Measurements from ENCODE around the gene CYB5R3. TPM values are rescaled to one million over a fixed set of nuclear protein-coding genes. Genes with fewer than 3 reads are reported as not detected.
"Not testable (repeated sequence)": the region's sequence is repeated elsewhere in the genome, so short reads cannot be mapped to it uniquely, and the experiment has no call there.

CYB5R3 gene
- total RNA-seq, 1 experiment from 2014 or later: 45.9 TPM

DNA sequence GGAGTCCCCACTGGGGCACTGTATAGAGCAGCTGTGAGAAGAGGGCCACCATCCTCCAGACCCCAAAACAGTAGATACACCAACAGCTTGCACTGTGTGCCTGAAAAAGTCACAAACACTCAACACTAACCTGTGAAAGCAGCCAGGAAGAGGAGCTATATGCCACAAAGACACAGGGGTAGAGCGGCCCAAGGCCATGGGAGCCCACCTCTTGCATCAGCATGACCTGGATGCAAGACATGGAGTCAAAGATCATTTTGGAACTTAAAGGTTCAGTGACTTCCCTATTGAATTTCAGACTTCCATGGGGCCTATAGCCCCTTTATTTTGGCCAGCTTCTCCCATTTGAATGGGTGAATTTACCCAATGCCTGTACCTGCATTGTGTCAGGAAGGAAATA lies 29.7 kb upstream of the CYB5R3 start:
- no peak for DNase-seq (ENCODE audit: low spot score)

DNA sequence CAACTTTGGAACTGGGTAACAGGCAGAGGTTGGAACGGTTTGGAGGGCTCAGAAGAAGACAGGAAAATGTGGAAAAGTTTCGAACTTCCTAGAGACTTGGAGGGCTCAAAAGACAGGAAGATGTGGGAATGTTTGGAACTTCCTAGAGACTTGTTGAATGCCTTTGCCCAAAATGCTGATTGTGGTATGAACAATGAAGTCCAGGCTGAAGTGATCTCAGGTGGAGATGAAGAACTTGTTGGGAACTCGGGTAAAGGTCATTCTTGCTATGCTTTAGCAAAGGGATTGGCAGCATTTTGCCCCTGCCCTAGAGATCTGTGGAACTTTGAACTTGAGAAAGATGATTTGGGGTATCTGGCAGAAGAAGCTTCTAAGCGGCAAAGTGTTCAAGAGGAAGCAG lies 28.7 kb upstream of the CYB5R3 start:
- DNase-seq (ENCODE audit: low spot score): not testable (repeated sequence)

DNA sequence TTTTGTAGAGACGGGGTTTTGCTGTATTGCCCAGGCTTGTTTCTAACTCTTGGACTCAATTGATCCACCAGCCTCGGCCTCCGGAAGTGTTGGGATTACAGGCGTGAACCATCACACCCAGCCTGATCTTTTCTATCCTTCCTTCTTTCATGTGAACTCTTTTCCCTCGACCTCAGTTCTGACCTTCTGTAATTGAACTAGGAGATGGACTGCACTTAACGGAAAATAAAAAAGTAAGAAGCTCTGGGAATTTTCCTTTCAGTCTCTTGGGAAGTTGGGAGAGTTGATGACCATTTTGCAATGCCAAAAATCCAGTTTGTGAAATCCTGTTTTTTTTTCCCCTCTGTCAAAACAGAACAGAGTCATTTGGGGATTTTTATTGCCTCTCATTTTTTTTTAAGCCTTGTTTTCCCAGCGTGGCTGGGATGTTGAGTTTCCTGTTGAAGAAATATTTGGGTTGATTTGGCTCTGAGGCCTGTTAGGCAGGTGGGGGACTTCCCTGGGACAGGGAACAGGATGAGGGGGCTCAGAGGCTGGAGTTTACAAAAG lies 26.9 kb upstream of the CYB5R3 start:
- DNase-seq (ENCODE audit: low spot score): no peak

DNA sequence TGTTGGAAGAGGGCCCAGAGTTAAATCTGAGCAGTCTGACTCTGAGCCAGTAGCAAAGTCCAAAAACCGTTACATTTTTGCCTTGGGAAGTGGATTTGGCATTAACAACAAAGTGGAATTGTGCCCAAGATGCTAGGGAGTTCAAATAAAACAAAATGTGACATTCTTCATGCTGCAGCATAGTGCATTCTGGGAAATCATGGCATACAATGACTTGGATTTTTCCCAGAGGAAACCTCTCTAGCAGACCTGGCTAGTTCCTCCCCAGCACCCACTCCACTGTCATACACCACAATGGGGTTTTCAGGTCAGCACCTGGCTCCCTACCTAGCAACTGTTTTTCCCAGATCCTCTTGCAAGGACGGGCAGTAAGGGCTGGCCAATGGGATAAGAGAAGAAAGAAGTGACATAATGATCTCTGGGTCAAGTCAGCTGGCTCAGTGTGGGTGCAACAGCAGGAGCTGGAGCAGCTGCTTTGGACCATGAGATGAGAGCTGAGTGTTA lies 24.8 kb upstream of the CYB5R3 start:
- no peak for DNase-seq (ENCODE audit: low spot score)

DNA sequence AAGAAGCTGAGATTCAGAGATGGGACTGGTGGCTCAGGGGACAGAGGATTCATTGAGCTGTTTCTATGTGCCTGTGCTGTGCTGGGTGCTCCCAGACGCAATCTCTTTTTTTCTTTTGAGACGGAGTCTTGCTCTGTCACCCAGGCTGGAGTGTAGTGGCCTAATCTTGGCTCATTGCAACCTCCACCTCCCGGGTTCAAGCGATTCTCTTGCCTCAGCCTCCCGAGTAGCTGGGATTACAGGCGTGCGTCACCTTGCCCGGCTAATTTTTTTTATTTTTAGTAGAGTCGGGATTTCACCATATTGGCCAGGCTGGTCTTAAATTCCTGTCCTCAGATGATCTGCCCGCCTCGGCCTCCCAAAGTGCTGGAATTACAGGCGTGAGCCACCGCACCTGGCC lies 23.9 kb upstream of the CYB5R3 start:
- not testable (repeated sequence) for DNase-seq (ENCODE audit: low spot score)

DNA sequence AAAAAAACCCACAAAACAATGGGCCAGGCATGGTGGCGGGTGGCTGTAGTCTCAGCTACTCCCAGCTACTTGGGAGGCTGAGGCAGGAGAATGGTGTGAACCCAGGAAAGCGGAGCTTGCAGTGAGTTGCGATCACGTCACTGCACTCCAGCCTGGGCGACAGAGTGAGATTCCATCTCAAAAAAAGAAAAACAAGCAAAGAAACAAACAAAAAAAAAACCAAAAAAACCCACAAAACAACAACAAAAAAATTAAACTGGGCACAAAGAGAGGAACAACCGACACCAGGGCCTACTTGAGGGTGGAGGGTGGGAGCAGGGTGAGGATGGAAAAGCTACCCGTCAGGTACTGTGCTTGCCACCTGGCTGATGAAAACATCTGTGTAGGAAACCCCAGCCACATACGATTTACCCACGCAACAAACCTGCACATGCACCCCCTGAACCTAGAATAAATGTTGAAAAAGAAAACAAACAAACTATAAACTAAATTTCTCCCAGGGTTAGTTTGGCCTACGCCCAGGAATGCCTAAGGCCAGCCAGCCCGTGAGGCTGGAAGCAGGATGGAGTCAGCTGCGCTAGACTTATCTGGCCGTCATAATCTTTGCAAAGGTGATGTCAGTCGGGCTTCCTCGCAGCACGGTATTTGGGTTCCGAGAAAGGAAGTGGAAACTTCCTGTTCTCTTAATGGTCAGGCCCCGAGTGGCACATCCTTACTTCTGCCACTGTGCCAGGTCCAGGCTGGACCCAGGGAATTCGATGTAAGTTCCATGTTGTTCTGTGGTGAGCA lies 21.9 kb upstream of the CYB5R3 start:
- no peak for DNase-seq (ENCODE audit: low spot score)

DNA sequence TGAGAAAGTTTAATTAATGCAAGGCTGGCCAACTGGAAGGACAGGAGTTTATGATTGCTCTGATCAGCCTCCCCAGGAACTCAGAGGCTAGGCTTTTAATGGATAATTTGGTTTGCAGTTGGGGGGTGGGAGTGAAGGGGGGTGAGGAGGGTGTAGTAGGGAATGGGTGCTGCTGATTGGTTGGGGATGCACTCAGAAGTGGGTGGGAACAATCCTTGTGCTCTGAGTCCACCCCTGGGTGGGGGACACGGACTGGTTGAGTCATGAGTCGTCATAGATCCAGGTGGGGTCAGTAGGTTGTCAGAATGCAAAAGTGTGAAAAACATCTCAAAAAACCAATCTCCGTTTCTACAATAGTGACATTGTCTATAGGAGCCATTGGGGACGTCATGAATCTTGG lies 20.9 kb upstream of the CYB5R3 start:
- DNase-seq (ENCODE audit: low spot score): no peak

DNA sequence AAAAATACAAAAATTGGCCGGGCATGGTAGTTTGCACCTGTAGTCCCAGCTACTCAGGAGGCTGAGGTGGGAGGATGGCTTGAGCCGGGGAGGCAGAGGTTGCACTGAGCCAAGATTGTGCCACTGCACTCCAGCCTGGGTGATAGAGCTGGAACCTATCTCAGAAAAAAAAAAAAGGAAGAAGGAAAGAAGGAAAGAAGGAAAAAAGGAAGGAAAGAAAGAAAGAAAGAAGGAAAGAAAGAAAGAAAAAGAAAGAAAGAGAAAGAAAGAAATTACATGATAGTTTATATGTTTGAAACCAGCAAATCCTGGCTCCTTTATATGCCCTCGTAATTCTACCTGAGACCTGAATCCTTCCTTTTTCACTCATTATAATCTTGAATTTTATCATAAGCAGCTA lies 17.2 kb upstream of the CYB5R3 start:
- DNase-seq (ENCODE audit: low spot score): not testable (repeated sequence)

DNA sequence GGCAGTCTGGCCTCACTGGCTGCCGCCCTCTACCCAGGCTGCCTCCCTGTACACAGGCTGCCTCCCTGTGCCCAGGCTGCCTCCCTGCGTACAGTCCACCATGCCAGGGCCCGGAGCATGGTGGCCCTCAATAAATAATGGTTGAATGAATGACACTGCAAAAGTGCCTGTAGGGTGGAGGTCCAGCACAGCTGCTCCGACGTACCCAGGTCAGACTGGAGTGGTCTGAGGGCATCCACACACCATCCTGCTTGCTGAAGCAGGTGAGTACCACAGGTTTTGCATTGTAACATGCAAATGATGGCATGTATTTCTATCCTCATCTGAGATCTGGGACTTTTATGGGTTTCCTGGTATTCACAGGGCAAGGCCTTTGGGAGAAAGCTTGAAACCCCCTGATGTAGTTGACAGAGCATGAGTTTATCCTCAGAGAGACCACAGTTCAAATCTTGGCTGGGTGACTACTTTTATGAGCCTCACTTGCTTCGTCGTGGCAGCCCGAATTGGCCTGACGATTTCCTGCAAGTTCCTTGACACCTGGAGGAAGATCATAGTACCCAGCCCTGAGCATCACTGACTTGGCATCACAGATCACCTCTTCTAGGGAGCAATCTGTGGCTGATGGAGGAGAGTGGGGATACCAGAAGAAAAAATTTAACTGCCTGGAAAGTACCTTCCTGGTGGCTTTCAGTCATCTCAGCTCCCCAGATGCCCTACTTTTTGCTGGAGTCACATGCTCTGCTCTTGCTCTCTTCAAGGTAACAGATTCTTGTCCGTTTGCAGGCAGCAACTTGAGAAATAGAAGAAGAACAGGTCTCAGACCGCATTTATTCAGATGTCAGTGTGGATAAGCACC lies 16.0 kb upstream of the CYB5R3 start:
- no peak for DNase-seq (ENCODE audit: low spot score)

DNA sequence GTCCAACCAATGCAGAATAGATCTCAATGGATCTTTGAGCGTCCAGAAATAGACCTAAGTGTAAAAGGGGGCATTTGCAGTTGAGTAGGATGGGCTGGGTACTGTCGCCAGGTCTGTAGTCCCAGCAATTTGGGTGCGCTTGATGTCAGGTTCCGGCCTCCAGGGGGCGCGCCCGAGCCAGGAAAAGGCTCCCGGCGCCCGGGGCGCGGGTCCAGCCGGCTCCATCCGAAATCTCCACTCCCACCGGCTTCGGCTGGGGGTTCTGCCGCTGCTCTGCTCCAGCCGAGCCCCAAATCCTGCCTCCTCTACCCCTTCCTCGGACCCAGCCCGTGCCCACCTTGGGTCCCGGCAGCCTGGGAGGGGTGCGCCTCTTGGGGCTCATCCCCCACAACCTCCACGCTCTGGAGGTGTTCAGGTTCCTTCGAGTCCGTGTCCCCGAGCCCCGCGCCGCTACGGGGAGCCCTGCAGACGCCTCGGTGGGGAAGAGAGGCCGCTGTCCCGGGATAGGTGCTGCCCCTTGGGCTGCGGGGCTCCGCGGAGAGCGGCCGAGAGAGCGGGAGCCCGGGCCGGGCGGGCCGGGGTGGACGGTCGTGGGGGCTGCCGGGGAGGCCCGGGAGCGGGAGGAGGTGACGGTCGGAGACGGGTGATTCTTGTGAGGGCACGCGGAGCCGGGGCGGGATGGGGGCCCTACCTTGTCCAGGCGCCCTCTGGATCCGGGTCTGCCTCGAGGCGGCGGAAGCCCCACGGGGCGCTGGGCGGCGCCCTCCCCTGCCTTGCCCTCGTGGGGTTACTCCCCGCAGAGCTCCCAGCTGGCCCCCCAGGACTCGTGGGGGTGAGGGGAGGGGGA lies 13.0 kb upstream of the CYB5R3 start:
- no peak for DNase-seq (ENCODE audit: low spot score)

DNA sequence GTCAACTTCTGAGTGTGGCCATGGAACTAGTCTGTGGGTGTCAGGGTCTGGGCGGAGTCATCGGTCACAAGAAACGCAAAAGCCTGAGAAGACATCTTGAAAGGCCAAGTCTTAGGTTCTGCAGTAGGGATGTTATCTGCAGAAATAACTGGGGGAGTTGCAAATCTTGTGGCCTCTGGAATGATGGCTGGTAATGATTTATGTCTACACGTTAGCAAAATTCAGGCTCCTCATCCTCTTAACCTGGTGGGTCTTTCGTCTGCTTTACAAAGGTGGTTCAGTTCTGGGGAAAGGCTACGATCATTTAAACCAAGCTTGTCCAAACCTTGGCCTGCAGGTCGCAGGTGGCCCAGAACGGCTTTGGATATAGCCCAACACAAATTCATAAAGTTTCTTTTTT lies 7.4 kb upstream of the CYB5R3 start:
- DNase-seq (ENCODE audit: low spot score): no peak

DNA sequence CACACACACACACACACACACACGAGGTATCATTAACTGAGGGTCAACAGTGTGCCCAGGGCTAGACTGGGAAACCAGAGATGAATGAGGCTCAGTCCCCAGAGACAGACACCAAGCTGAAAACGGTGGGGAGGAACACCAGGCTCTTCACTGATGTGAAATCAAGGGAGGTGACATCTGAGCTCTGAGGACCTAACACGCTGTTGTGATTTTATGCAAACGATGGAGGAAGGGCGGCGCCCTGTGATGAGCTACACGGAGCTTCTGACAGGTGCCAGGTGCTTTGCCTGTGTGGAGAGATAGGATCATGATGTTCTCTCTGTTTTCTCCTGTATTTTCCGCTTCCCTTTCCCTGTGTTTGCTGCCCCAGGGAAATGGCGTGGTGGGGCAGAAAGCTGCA lies 6.5 kb upstream of the CYB5R3 start:
- DNase-seq (ENCODE audit: low spot score): no peak

DNA sequence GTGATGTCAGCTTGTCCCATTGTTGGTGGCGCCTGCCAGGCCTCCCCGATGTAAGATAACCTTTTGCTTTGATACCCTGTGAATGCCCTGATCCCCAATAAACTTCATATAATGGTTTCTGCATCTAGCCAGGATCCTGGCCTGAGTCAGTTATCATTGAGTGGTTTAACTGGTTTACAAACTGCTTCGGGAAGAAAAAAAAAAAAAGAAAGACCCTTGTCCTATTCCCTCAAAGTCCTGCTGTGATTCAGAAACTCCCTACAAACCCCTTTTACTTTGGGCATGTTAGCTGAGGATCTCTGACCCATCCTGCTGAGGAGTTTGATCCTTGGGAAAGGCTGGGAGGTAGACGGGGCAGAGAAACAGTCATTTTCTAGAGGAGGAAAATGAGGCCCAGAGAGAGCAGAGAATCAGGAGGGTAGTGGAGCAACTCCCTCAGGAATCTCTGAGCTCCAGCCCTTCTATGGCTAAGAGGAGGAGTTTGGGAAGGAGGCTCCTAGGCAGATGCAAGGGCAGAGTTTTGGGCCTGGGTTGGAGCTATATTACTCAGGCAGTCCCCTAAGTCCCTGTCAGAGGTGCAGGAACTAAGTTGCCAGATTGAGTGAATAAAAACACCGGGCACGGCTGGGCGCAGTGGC lies 5.4 kb upstream of the CYB5R3 start:
- no peak for DNase-seq (ENCODE audit: low spot score)

DNA sequence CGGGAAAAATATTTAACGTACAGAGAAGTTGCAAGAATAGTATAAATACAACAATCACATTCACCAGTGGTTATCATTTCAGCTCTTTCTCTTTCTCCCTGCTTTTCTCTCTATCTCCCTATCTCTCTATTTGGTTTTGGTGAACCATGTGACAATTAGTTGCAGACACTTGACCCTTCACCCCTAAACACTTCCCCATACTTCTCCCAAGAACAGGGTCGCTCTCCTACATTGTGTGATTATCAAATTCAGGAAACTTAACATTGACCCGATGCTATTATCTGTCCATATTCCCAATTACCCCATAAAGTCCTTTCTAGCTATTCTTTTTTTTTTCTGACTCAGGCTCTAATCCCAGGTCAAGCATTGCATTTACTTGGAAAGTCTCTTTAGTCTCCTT lies 4.8 kb upstream of the CYB5R3 start:
- no peak for DNase-seq (ENCODE audit: low spot score)

DNA sequence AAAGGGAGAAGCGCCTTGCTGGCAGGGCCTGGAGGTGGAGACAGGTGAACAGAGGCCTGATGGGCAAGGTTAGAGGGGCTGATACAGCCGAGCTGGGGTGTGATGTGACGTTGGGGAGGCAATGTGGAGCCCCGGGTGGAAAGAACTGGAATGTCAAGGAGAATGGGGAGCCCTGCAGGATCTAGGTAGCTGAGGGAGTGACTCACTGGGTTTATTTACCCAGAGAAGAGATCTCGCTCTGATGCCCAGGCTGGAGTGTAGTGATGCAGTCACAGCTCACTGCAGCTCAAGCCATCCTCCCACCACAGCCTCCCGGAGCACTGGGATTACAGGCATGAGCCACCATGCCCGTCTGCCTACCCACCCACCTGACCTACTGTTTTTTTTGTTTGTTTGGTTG lies 1.9 kb upstream of the CYB5R3 start:
- no peak for DNase-seq (ENCODE audit: low spot score)

DNA sequence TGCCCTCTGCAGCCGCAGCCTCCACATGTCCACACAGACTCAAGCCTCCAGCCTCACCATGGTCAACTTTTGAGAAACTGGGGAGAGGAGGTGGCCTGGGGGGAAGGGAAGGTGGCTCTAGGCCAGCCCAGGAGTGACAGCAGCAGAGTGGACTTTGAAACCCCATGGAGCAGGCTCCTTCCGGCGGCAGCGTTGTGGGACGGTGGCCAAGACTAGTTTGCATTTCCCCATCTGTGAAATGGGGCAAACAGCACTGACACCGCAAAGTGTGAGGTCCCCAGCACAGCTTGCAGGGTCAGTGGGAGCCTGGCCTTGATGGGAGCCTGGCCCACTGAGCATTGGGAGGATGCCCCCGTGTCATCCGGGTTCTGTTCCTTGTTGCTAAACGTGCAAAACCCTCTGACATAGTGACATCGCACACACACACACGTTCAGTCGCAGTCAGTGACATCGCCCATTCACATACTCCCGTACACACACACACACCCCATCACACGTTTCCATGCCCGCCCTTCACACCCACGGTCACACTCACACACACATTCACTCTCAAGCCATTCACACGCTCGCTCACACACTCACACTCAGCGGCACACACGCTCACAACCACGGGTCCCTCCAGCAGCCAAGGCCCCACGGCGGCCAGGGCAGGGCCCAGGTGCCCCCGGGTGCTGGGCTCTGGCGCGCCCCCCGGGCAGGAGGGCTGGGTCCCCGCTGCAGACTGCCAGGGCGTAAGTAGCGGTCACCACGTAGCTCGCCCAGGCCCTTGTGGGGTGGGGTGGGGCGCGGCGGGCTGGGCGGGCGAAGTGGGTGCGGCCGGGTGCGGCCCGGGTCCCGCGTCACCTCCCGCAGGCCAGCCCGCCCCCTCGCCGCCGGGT lies 585 bp downstream of the CYB5R3 start:
- no peak for DNase-seq (ENCODE audit: low spot score)

DNA sequence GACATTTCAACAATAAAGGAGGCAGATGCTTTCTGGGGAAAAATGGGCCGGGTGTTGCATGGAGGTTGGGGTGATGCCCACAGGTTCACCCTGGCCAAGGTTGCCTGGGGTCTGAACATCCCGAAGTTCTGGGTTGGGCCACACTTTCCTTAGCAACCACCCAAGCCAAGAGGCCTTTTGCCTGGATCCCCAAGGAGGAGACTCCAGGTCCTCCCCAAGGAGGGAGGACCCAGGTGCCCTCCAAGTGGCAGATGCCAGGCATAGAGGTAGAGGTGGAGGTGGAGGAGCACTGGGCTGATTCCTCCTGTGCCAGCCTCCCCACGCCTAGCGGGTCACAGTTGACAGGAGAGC lies 1.2 kb downstream of the CYB5R3 start:
- DNase-seq (ENCODE audit: low spot score): no peak

DNA sequence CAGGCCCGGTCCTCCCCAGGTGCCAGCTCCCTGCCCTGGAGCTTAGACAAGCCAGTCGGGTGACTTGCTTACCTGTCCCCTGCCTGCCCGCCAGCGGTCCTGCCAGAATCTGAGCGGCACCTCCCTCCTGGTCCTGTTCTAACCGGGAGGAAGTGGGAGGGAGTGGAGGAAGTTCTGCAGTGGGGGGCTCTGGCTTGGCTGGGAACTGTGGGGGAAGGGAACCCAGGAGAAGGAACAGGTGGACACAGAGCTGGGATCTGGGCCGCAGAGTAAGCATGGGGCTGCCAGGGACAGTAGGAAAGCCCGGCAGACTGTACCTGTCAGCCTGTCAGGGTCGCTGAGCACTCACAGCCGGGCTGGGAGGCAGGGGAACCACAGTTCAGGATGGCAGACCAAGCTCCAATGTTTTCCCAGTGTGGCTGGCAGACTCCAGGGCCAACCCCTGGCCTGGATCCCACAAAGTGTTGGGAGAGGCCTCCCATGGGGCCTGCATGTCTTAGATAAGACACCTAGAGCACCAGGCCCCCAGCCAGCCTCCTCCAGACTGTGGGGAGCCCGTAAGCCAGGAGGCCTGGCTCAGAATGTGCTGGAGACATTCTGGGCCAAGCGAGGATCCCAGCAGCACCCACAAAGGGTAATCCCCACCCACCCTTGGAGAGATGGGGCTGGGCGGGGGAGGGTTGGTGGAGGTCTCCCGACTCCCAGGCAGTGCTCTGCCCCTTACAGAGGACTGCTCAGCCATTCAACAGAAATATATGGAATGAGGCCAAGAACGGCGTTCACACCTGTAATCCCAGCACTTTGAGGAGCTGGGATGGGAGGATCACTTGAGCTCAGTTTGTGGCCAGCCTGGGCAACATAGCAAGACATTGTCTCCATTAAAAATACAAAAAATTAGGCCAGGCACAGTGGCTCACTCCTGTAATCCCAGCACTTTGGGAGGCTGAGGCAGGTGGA lies 2.3 kb downstream of the CYB5R3 start:
- peak; percentile 25 for DNase-seq (ENCODE audit: low spot score)

DNA sequence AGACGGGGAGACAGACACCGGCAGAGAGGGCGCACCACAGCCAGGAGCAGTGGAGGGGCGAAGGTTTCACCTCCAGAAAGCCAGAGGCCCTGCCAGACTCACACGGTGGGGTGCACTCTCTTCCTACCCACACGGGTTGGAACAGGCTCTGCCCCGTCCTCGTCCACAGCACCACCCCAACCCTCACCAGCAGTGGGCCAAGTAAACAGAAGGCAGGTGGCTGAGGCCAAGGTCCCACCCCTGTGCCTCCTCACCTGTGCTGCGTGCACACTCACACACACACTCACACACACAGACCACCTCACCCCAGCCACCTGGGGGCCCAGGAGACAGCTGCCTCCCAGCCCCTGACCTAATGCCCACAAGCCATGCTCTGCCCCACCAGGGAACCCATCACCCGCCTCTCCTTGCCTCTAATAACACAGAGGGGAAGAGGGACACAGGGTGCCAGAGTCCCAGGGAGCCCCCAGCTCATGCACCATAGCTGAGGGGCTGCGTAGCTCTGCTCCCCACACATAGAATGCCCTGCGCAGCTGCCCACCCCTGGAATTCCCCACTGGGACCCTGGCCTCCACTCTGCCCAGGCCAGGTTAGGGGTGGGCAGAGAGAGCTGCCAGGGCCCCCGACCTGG lies 3.1 kb downstream of the CYB5R3 start:
- DNase-seq (ENCODE audit: low spot score): no peak

Data from A172 (cell line).